H1 (cell line): ENCODE results near the gene CLIC3. TPM values are rescaled to one million over a fixed set of nuclear protein-coding genes. Genes with fewer than 3 reads are reported as not detected.

ENCODE experiments used
- CTCF ChIA-PET: fragments of 300-600 bp; sonication (Branson Sonifier 250); formaldehyde crosslinking; loops from one replicate; lab custom pipeline; 2021; ENCODE audit not compliant: partially characterized antibody; lab: Charles Lee
- POLR2A ChIA-PET: fragments of 300-600 bp; sonication (Branson Sonifier 250); formaldehyde crosslinking; loops from one replicate; lab custom pipeline; 2021; ENCODE audit warnings: inconsistent platforms; ENCODE audit not compliant: partially characterized antibody; lab: Charles Lee
- DNase-seq, 2 experiments: peaks; one replicate each; pipeline versions ENCODE4 v3.0.0 to v3.0.0-alpha.2; 2010 to 2022; ENCODE audit warnings: low spot score in 2 of 2, low read depth in 1 of 2, mixed read lengths in 1 of 2
- FAIRE-seq: peaks from 2 replicates; lab custom pipeline; 2011; peaks lifted over from hg19 to GRCh38; lab: Jason Lieb, UNC
- H2AFZ ChIP-seq: 2 replicates; pipeline ENCODE4 v1.8.1; 2012; ENCODE audit warnings: low read length, inconsistent platforms
- H2AK5ac ChIP-seq: 2 replicates; pipeline ENCODE4 v1.6.1; 2013; ENCODE audit warnings: low read depth, low read length
- H2BK120ac ChIP-seq: replicated peaks from 2 replicates; pipeline ENCODE3; 2013; ENCODE audit warnings: low read depth, low read length, inconsistent platforms
- H2BK12ac ChIP-seq: 2 replicates; pipeline ENCODE4 v1.6.1; 2013; ENCODE audit warnings: low read depth, low read length
- H2BK15ac ChIP-seq: 2 replicates; pipeline ENCODE4 v1.6.1; 2013; ENCODE audit warnings: low read length
- H2BK20ac ChIP-seq: 2 replicates; pipeline ENCODE4 v1.6.1; 2013; ENCODE audit warnings: low read length
- H2BK5ac ChIP-seq: 2 replicates; pipeline ENCODE4 v1.6.1; 2013; ENCODE audit warnings: low read depth, low read length
- H3K14ac ChIP-seq: 2 replicates; pipeline ENCODE4 v1.6.1; 2013; ENCODE audit warnings: inconsistent platforms; ENCODE audit not compliant: insufficient read length
- H3K18ac ChIP-seq: 2 replicates; pipeline ENCODE4 v1.6.1; 2013; ENCODE audit warnings: low read length; ENCODE audit errors: extremely low read depth
- H3K23ac ChIP-seq: 2 replicates; pipeline ENCODE4 v1.6.1; 2013; ENCODE audit warnings: inconsistent platforms; ENCODE audit not compliant: insufficient read length
- H3K23me2 ChIP-seq: 2 replicates; pipeline ENCODE4 v1.6.1; 2013; ENCODE audit warnings: low read depth, low read length
- H3K27ac ChIP-seq: 2 replicates; pipeline ENCODE4 v1.6.1; 2011; ENCODE audit warnings: low read depth, low read length, inconsistent platforms
- H3K27me3 ChIP-seq, 4 experiments: replicated peaks in 1 of 4; 1 replicate in 1 of 4; 2 replicates in 3 of 4; pipeline versions ENCODE4 v1.6.1 to v1.8.1; 2011 to 2013; ENCODE audit warnings: low read length in 3 of 4, mild to moderate bottlenecking in 3 of 4, inconsistent platforms in 2 of 4, mixed read lengths in 2 of 4, moderate library complexity in 1 of 4; ENCODE audit not compliant: control insufficient read depth in 3 of 4, insufficient read depth in 3 of 4; ENCODE audit errors: extremely low read depth in 1 of 4
- H3K36me3 ChIP-seq, 4 experiments: 2 replicates each; pipeline versions ENCODE4 v1.6.1 to v1.8.1; 2011 to 2013; ENCODE audit warnings: mild to moderate bottlenecking in 4 of 4, low read length in 3 of 4, moderate library complexity in 2 of 4, control low read depth in 1 of 4, inconsistent platforms in 1 of 4; ENCODE audit not compliant: insufficient read depth in 4 of 4, control insufficient read depth in 2 of 4
- H3K4ac ChIP-seq: replicated peaks from 2 replicates; pipeline ENCODE3; 2013; ENCODE audit warnings: low read length, low read depth, mixed read lengths, inconsistent platforms; ENCODE audit not compliant: insufficient read length
- H3K4me1 ChIP-seq, 4 experiments: replicated peaks in 1 of 4; 1 replicate in 1 of 4; 2 replicates in 3 of 4; pipeline versions ENCODE4 v1.6.1 to v1.8.1; 2011 to 2013; ENCODE audit warnings: low read length in 3 of 4, inconsistent platforms in 2 of 4, mixed read lengths in 1 of 4; ENCODE audit not compliant: insufficient read depth in 4 of 4, control insufficient read depth in 3 of 4
- H3K4me2 ChIP-seq, 2 experiments: 2 replicates each; pipeline versions ENCODE4 v1.6.1 to v1.8.1; 2011 to 2013; ENCODE audit warnings: low read depth in 2 of 2, low read length in 2 of 2, control low read depth in 1 of 2, inconsistent platforms in 1 of 2, mild to moderate bottlenecking in 1 of 2; ENCODE audit not compliant: insufficient read depth in 1 of 2
- H3K4me3 ChIP-seq, 4 experiments: fragments of 200-600, 300-600 bp in 1 of 4; sonication (generic), shearing (Covaris generic), sonication (Bioruptor Twin) in 1 of 4; 2 replicates each; pipeline versions ENCODE4 v1.5.1 to v1.8.1; 2011 to 2016; ENCODE audit warnings: low read length in 4 of 4, low read depth in 3 of 4, control low read depth in 2 of 4, inconsistent platforms in 2 of 4, mild to moderate bottlenecking in 2 of 4, mixed read lengths in 1 of 4, moderate library complexity in 1 of 4; ENCODE audit not compliant: insufficient read depth in 2 of 4; ENCODE audit errors: extremely low read depth in 1 of 4
- H3K56ac ChIP-seq: replicated peaks from 2 replicates; pipeline ENCODE3; 2013; ENCODE audit warnings: low read depth, mild to moderate bottlenecking, mixed read lengths, low read length, inconsistent platforms; ENCODE audit not compliant: insufficient read length
- H3K79me1 ChIP-seq: 2 replicates; pipeline ENCODE4 v1.6.1; 2013; ENCODE audit warnings: low read depth, low read length, control low read depth
- H3K79me2 ChIP-seq, 2 experiments: 2 replicates each; pipeline versions ENCODE4 v1.6.1 to v1.8.1; 2012 to 2013; ENCODE audit warnings: low read length in 2 of 2, mild to moderate bottlenecking in 2 of 2, inconsistent platforms in 1 of 2; ENCODE audit not compliant: insufficient read depth in 2 of 2, control insufficient read depth in 1 of 2
- H3K9ac ChIP-seq, 4 experiments: replicated peaks in 1 of 4; 1 replicate in 1 of 4; 2 replicates in 3 of 4; pipeline versions ENCODE4 v1.6.1 to v1.8.1; 2011 to 2013; ENCODE audit warnings: low read depth in 3 of 4, low read length in 3 of 4, control low read depth in 2 of 4, mild to moderate bottlenecking in 2 of 4, moderate library complexity in 2 of 4, inconsistent platforms in 1 of 4; ENCODE audit errors: extremely low read depth in 1 of 4
- H3K9me3 ChIP-seq, 2 experiments: 2 replicates each; pipeline versions ENCODE4 v1.6.1 to v1.8.1; 2012 to 2013; ENCODE audit warnings: mild to moderate bottlenecking in 2 of 2, moderate library complexity in 2 of 2, control low read depth in 1 of 2, inconsistent platforms in 1 of 2, low read depth in 1 of 2, low read length in 1 of 2, mixed read lengths in 1 of 2; ENCODE audit not compliant: insufficient read depth in 2 of 2
- H4K20me1 ChIP-seq, 2 experiments: replicated peaks in 1 of 2; 2 replicates each; pipeline versions ENCODE3 to v1.8.1; 2011 to 2013; ENCODE audit warnings: inconsistent platforms in 2 of 2, low read length in 2 of 2, mild to moderate bottlenecking in 1 of 2; ENCODE audit not compliant: insufficient read depth in 2 of 2, control insufficient read depth in 1 of 2
- H4K5ac ChIP-seq: 2 replicates; pipeline ENCODE4 v1.6.1; 2013; ENCODE audit warnings: low read length, low read depth, mixed read lengths, inconsistent platforms; ENCODE audit not compliant: insufficient read length
- H4K8ac ChIP-seq: 2 replicates; pipeline ENCODE4 v1.8.0; 2013; ENCODE audit warnings: mild to moderate bottlenecking, moderate library complexity, low read length, inconsistent platforms; ENCODE audit not compliant: insufficient read depth; ENCODE audit errors: extremely low read depth
- H4K91ac ChIP-seq: replicated peaks from 2 replicates; pipeline ENCODE3; 2013; ENCODE audit warnings: low read length, mixed read lengths, inconsistent platforms; ENCODE audit not compliant: insufficient read length
- NANOG ChIP-seq: IDR thresholded peaks from 2 replicates; pipeline ENCODE4 v1.6.1; 2011; ENCODE audit warnings: low read length, low read depth, mild to moderate bottlenecking, inconsistent platforms; ENCODE audit not compliant: insufficient read depth, poor library complexity, severe bottlenecking
- WGBS, 2 experiments: shearing (Covaris generic) in 1 of 2; methylation state at CpG; one replicate each; pipeline versions ENCODE4 v1.1.6 to v1.1.7; 2013 to 2015; ENCODE audit warnings: low lambda C conversion rate in 2 of 2, mixed read lengths in 2 of 2, inconsistent platforms in 1 of 2, low coverage in 1 of 2, missing lambda C conversion rate in 1 of 2; ENCODE audit not compliant: insufficient replicate concordance in 2 of 2, insufficient coverage in 1 of 2, insufficient read length in 1 of 2; ENCODE audit errors: extremely low coverage in 1 of 2, missing lambda C conversion rate in 1 of 2; 5-methylcytosine and 5-hydroxymethylcytosine counted together
- polyA plus RNA-seq, 7 experiments: library from polyadenylated mRNA; depleted of rRNA in 3 of 7; stranded (reverse) in 5 of 7; unstranded in 2 of 7; fragments of >200 nt in 5 of 7; fragments of 200-250 nt in 2 of 7; gene quantifications; 1 replicate in 5 of 7; 2 replicates in 1 of 7; 4 replicates in 1 of 7; pipeline versions ENCODE4 v1.2.1 to v1.2.3, GENCODE V29; 2011 to 2013; ENCODE audit warnings: missing spikeins in 2 of 7, mixed read lengths in 2 of 7
- total RNA-seq: library from RNA; stranded (reverse); fragmentation: NEBNext Ultra II Directional; extraction: Animal tissue kit (Norgen Biotek cat#: 25700); gene quantifications from 2 replicates; pipeline ENCODE4 v1.2.1, GENCODE V29; 2021

The CLIC3 gene
- total and polyA plus RNA-seq, 2 of the 8 experiments (the other 6 are each of a cell fraction or from before 2014, with no cell fraction given), result 0.12 TPM; not detected in 1

- Histone ChIP-seq H2BK5ac (no peak overlapping the region), H3K23ac (no peak overlapping the region), H2BK120ac (no peak overlapping the region), H3K4me3 (no peak overlapping the region), H3K23me2 (peaks cover 13% of the 10 kb centered on the region; the same call in 1 of the 2 replicates), H4K5ac (no peak overlapping the region), H3K27me3 (peaks cover 13 to 38% (median 35%) of the 10 kb centered on the region in 4 experiments), H2BK12ac (peak overlapping the region; percentile 12; the same call in 1 of the 2 replicates), H3K9ac (peak overlapping the region in 1 of 4 experiments; percentile 19; a peak in 1 of 7 replicates), H3K4me1 (peaks cover 0 to 6% (median 4%) of the 10 kb centered on the region in 4 experiments; a peak in 4 of 7 replicates), H3K56ac (no peak overlapping the region), H4K20me1 (peaks cover 0 to 1% of the 10 kb centered on the region in 2 experiments), H2BK15ac (0 out of 2 replicates have a peak overlapping the region, but pooled peaks have one; percentile 20), H3K36me3 (no peaks in the 10 kb centered on the region), H3K9me3 (no peaks in the 10 kb centered on the region), H3K4ac (no peak overlapping the region), H4K91ac (peak overlapping the region; percentile 85), H2AK5ac (peak overlapping the region; percentile 53; the same call in 1 of the 2 replicates), H3K27ac (no peak overlapping the region), H2BK20ac (no peak overlapping the region), H4K8ac (no peak overlapping the region), H2AFZ (no peak overlapping the region), H3K79me1 (no peaks in the 10 kb centered on the region), H3K18ac (no peak overlapping the region), H3K4me2 (no peak overlapping the region), H3K14ac (no peak overlapping the region), H3K79me2 (no peaks in the 10 kb centered on the region)
- 84% methylated on average over 11 of the region's 11 CpGs; no CpG with 5 or more reads in 1 of the 2 experiments for WGBS, 2 experiments
- FAIRE-seq, result no peak
- ChIA-PET POLR2A (no interaction called here), CTCF (no interaction called here)
- TF ChIP-seq NANOG, result no peak
- no peak for DNase-seq
These were observed 12.6 kb downstream of the CLIC3 start for GRCh38 chr9:136983656-136984314.
